SK-N-SH treated with all-trans-retinoic acid at 6 μM for 48 hours (cell line): ENCODE measurements around the gene ZNF831.

Experiments
- ATAC-seq: fragments of 200-7000 bp; cut with Tn5 transposase; 3 replicates; pipeline ENCODE4 v1.9.1; 2020; ENCODE audit warnings: mild to moderate bottlenecking, moderate library complexity
- ARNTL ChIP-seq: fragments of 450-650 bp; formaldehyde crosslinking; IDR thresholded peaks from 2 replicates; pipeline ENCODE4 v1.5.0; 2020; ENCODE audit warnings: low read depth, mild to moderate bottlenecking, moderate library complexity, borderline replicate concordance
- BACH2 ChIP-seq: fragments of 250-450 bp; sonication (Bioruptor Pico); IDR thresholded peaks from 2 replicates; pipeline ENCODE4 v1.9.0; 2021; ENCODE audit warnings: mild to moderate bottlenecking, borderline replicate concordance
- CSDC2 ChIP-seq: fragments of 250-450 bp; sonication (Bioruptor Pico); IDR thresholded peaks from 2 replicates; pipeline ENCODE4 v1.5.0; 2020; ENCODE audit warnings: mild to moderate bottlenecking, moderate library complexity
- ESRRG ChIP-seq: fragments of 250-450 bp; sonication (Bioruptor Pico); IDR thresholded peaks from 2 replicates; pipeline ENCODE4 v1.6.1; 2021; ENCODE audit warnings: mild to moderate bottlenecking
- GLIS3 ChIP-seq: fragments of 250-450 bp; sonication (Bioruptor Pico); IDR thresholded peaks from 2 replicates; pipeline ENCODE4 v1.5.0; 2020; ENCODE audit warnings: mild to moderate bottlenecking, moderate library complexity
- ISL1 ChIP-seq: fragments of 250-450 bp; sonication (Bioruptor Pico); IDR thresholded peaks from 2 replicates; pipeline ENCODE4 v2.1.2; 2022; ENCODE audit warnings: mild to moderate bottlenecking, moderate library complexity
- OSR1 ChIP-seq: fragments of 250-450 bp; sonication (Bioruptor Pico); IDR thresholded peaks from 2 replicates; pipeline ENCODE4 v1.8.0; 2022; ENCODE audit warnings: moderate library complexity, mild to moderate bottlenecking, inconsistent platforms
- PPARA ChIP-seq: fragments of 250-450 bp; sonication (Bioruptor Pico); IDR thresholded peaks from 2 replicates; pipeline ENCODE4 v1.5.0; 2020; ENCODE audit warnings: mild to moderate bottlenecking, borderline replicate concordance
- RARB ChIP-seq: fragments of 250-450 bp; sonication (Bioruptor Pico); IDR thresholded peaks from 2 replicates; pipeline ENCODE4 v1.8.0; 2021; ENCODE audit warnings: mild to moderate bottlenecking, moderate library complexity
- SNAI2 ChIP-seq: fragments of 250-450 bp; sonication (Bioruptor Pico); IDR thresholded peaks from 2 replicates; pipeline ENCODE4 v1.5.0; 2020; ENCODE audit warnings: mild to moderate bottlenecking, moderate library complexity
- ZC3H10 ChIP-seq: fragments of 250-450 bp; sonication (Bioruptor Pico); IDR thresholded peaks from 2 replicates; pipeline ENCODE4 v1.5.1; 2021; ENCODE audit warnings: mild to moderate bottlenecking, moderate library complexity
- ZFP3 ChIP-seq: fragments of 250-450 bp; sonication (Bioruptor Pico); IDR thresholded peaks from 2 replicates; pipeline ENCODE4 v1.5.0; 2020; ENCODE audit warnings: mild to moderate bottlenecking, moderate library complexity
- ZFP30 ChIP-seq: fragments of 450-650 bp; formaldehyde crosslinking; IDR thresholded peaks from 2 replicates; pipeline ENCODE4 v1.5.0; 2022; ENCODE audit warnings: mild to moderate bottlenecking, moderate library complexity
- ZNF565 ChIP-seq: fragments of 450-650 bp; formaldehyde crosslinking; conservative IDR thresholded peaks from 2 replicates; pipeline ENCODE4 v1.5.0; 2020; ENCODE audit warnings: low read depth, mild to moderate bottlenecking, moderate library complexity
- ZNF70 ChIP-seq: fragments of 450-650 bp; formaldehyde crosslinking; IDR thresholded peaks from 2 replicates; pipeline ENCODE4 v1.5.0; 2020; ENCODE audit warnings: mild to moderate bottlenecking, moderate library complexity
- ZNF8 ChIP-seq: fragments of 450-650 bp; formaldehyde crosslinking; IDR thresholded peaks from 2 replicates; pipeline ENCODE4 v1.5.0; 2020; ENCODE audit warnings: mild to moderate bottlenecking, moderate library complexity
- TF ChIP-seq, protein P1 (sequence below): fragments of 250-450 bp; sonication (Bioruptor Pico); IDR thresholded peaks from 2 replicates; pipeline ENCODE4 v1.5.1; 2021; ENCODE audit warnings: mild to moderate bottlenecking, moderate library complexity
- TF ChIP-seq, protein P2 (sequence below): fragments of 250-450 bp; sonication (Bioruptor Pico); IDR thresholded peaks from 2 replicates; pipeline ENCODE4 v1.8.0; 2020; ENCODE audit warnings: mild to moderate bottlenecking, moderate library complexity, borderline replicate concordance
- TF ChIP-seq, protein P3 (sequence below): fragments of 250-450 bp; sonication (Bioruptor Pico); IDR thresholded peaks from 2 replicates; pipeline ENCODE4 v1.8.0; 2021; ENCODE audit warnings: low read depth, mild to moderate bottlenecking, moderate library complexity, borderline replicate concordance
- TF ChIP-seq, protein P4 (sequence below): fragments of 250-450 bp; sonication (Bioruptor Pico); IDR thresholded peaks from 2 replicates; pipeline ENCODE4 v1.5.1; 2020; ENCODE audit warnings: low read depth, mild to moderate bottlenecking, moderate library complexity
- TF ChIP-seq, protein P5 (sequence below): fragments of 250-450 bp; sonication (Bioruptor Pico); IDR thresholded peaks from 2 replicates; pipeline ENCODE4 v1.5.0; 2020; ENCODE audit warnings: mild to moderate bottlenecking, moderate library complexity

ZNF831 gene

DNA sequence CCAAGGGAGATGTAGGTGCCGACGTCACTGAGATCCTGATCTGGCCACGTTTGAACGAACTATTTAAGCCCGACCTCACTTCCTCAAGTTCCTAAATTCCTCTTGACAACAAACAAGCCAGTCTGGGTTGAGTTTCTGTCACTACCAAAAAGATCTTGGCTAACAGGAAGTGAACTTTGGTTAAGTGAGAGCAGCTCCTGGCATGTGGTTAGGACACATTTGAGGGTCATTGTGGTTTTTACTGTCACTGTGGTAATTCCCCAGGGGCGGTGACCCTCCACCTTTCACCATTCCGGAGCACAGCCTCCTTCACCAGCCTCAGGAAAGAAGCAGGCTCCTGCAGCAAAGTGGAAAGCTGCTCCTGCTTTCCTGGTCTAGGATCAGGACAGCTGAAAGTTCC, 43.1 kb upstream of the ZNF831 start:
- no peak for ATAC-seq
- TF ChIP-seq, protein P1, sequence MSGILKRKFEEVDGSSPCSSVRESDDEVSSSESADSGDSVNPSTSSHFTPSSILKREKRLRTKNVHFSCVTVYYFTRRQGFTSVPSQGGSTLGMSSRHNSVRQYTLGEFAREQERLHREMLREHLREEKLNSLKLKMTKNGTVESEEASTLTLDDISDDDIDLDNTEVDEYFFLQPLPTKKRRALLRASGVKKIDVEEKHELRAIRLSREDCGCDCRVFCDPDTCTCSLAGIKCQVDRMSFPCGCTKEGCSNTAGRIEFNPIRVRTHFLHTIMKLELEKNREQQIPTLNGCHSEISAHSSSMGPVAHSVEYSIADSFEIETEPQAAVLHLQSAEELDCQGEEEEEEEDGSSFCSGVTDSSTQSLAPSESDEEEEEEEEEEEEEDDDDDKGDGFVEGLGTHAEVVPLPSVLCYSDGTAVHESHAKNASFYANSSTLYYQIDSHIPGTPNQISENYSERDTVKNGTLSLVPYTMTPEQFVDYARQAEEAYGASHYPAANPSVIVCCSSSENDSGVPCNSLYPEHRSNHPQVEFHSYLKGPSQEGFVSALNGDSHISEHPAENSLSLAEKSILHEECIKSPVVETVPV (CRISPR knock-in tag): no peak
- TF ChIP-seq OSR1 (no peak), SNAI2 (CRISPR knock-in tag) (no peak), BACH2 (CRISPR knock-in tag) (no peak), ZFP3 (CRISPR knock-in tag) (no peak), ZFP30 (CRISPR knock-in tag) (no peak), RARB (CRISPR knock-in tag) (no peak), GLIS3 (CRISPR knock-in tag) (no peak)
- TF ChIP-seq, protein P2, sequence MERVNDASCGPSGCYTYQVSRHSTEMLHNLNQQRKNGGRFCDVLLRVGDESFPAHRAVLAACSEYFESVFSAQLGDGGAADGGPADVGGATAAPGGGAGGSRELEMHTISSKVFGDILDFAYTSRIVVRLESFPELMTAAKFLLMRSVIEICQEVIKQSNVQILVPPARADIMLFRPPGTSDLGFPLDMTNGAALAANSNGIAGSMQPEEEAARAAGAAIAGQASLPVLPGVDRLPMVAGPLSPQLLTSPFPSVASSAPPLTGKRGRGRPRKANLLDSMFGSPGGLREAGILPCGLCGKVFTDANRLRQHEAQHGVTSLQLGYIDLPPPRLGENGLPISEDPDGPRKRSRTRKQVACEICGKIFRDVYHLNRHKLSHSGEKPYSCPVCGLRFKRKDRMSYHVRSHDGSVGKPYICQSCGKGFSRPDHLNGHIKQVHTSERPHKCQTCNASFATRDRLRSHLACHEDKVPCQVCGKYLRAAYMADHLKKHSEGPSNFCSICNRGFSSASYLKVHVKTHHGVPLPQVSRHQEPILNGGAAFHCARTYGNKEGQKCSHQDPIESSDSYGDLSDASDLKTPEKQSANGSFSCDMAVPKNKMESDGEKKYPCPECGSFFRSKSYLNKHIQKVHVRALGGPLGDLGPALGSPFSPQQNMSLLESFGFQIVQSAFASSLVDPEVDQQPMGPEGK (CRISPR knock-in tag): no peak
- TF ChIP-seq, protein P3, sequence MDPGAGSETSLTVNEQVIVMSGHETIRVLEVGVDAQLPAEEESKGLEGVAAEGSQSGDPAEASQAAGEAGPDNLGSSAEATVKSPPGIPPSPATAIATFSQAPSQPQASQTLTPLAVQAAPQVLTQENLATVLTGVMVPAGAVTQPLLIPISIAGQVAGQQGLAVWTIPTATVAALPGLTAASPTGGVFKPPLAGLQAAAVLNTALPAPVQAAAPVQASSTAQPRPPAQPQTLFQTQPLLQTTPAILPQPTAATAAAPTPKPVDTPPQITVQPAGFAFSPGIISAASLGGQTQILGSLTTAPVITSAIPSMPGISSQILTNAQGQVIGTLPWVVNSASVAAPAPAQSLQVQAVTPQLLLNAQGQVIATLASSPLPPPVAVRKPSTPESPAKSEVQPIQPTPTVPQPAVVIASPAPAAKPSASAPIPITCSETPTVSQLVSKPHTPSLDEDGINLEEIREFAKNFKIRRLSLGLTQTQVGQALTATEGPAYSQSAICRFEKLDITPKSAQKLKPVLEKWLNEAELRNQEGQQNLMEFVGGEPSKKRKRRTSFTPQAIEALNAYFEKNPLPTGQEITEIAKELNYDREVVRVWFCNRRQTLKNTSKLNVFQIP (CRISPR knock-in tag): no peak

DNA sequence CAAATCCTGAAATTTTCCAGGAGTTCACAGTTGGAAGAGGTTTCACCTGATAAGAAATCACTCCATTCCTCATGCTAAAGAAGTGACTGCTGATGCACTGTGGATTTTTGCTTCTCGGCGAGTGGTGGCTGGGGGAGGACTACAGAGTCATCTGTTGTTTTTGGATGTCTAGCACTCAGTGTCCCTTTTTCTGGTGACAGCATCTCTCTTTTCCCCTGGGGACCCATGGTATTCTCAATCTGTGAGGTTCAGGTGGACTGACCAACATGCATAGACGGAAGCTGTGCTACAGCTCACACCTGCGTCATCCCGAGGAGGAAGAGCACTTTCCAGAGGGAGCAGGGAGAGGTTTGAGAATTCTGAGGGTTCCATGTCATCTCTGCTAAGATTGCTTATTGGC, 42.7 kb upstream of the ZNF831 start:
- no peak for ATAC-seq
- TF ChIP-seq, protein P4, sequence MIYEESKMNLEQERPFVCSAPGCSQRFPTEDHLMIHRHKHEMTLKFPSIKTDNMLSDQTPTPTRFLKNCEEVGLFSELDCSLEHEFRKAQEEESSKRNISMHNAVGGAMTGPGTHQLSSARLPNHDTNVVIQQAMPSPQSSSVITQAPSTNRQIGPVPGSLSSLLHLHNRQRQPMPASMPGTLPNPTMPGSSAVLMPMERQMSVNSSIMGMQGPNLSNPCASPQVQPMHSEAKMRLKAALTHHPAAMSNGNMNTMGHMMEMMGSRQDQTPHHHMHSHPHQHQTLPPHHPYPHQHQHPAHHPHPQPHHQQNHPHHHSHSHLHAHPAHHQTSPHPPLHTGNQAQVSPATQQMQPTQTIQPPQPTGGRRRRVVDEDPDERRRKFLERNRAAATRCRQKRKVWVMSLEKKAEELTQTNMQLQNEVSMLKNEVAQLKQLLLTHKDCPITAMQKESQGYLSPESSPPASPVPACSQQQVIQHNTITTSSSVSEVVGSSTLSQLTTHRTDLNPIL (CRISPR knock-in tag): no peak
- no peak for TF ChIP-seq ZC3H10 (CRISPR knock-in tag)
- no peak for TF ChIP-seq ZNF70
- TF ChIP-seq, protein P5, sequence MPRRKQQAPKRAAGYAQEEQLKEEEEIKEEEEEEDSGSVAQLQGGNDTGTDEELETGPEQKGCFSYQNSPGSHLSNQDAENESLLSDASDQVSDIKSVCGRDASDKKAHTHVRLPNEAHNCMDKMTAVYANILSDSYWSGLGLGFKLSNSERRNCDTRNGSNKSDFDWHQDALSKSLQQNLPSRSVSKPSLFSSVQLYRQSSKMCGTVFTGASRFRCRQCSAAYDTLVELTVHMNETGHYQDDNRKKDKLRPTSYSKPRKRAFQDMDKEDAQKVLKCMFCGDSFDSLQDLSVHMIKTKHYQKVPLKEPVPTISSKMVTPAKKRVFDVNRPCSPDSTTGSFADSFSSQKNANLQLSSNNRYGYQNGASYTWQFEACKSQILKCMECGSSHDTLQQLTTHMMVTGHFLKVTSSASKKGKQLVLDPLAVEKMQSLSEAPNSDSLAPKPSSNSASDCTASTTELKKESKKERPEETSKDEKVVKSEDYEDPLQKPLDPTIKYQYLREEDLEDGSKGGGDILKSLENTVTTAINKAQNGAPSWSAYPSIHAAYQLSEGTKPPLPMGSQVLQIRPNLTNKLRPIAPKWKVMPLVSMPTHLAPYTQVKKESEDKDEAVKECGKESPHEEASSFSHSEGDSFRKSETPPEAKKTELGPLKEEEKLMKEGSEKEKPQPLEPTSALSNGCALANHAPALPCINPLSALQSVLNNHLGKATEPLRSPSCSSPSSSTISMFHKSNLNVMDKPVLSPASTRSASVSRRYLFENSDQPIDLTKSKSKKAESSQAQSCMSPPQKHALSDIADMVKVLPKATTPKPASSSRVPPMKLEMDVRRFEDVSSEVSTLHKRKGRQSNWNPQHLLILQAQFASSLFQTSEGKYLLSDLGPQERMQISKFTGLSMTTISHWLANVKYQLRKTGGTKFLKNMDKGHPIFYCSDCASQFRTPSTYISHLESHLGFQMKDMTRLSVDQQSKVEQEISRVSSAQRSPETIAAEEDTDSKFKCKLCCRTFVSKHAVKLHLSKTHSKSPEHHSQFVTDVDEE (CRISPR knock-in tag): no peak
- TF ChIP-seq ZFP30 (CRISPR knock-in tag): no peak
- no peak for TF ChIP-seq ARNTL
- TF ChIP-seq ISL1: no peak
- TF ChIP-seq PPARA (CRISPR knock-in tag): no peak
- no peak for TF ChIP-seq SNAI2 (CRISPR knock-in tag)
- no peak for TF ChIP-seq ESRRG (CRISPR knock-in tag)
- TF ChIP-seq CSDC2 (CRISPR knock-in tag): no peak
- no peak for TF ChIP-seq GLIS3 (CRISPR knock-in tag)

DNA sequence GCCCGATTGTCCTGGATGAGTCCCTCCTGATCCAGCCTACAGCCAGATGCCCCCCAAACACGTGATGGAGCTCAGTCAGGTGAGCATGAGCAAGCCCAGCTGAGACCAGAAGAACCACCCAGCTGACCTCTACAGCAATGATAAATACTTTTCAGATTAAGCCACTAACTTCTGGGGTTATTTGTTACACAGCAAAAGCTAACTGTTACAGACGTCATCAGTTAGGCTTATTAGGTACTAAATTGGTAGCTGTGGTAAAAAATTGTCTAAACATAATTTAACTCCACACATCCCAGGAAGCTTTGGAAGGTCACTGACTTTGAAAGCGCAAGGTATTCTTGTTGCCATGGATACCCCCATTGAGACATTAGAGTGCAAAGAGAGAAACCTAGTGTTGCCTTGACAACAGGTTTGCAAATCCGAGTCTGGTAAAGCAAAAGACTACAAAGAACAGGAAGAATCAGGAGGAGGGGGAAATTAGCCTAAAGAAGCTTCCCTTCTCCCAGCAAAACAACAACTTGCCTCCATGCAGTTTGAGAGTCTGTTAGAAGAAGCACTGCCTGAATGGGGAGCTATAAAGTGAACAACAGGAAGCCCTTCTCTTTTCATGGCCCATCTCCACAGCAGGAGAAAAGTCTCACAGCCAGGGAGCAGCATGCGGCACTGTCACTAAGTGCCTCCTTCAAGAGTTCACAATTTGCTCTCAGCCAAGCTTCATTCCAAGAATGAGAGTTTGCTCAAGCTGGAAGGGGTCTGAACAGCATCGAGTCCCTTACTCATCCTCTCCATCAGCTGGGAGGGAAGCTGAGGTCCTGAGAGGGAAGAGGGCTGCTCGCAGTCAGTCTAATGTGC, 41.7 kb upstream of the ZNF831 start:
- no peak for ATAC-seq
- TF ChIP-seq CSDC2 (CRISPR knock-in tag) (no peak), RARB (CRISPR knock-in tag) (no peak), ZNF565 (CRISPR knock-in tag) (no peak), ISL1 (no peak), ZC3H10 (CRISPR knock-in tag) (no peak), ZNF8 (CRISPR knock-in tag) (no peak)
- TF ChIP-seq, protein P5 (CRISPR knock-in tag): no peak
- TF ChIP-seq, protein P3 (CRISPR knock-in tag): no peak
- TF ChIP-seq, protein P4 (CRISPR knock-in tag): no peak
- TF ChIP-seq, all 23 proteins: peak for 0
